8988T (cell line): Measurements from ENCODE around the gene BEST1.
A peak's percentile ranks its signal among the peaks of the same experiment; 100 is the strongest.

Experiments used
- DNase-seq: peaks from one replicate; pipeline ENCODE4 v3.0.0; 2011

BEST1 gene

GRCh38 chr11:61916737-61917333, 33.3 kb upstream of the BEST1 start:
- peak; percentile 65 for DNase-seq

GRCh38 chr11:61917334-61918109, 32.6 kb upstream of the BEST1 start, which contains the start of gene RAB3IL1:
Gene RAB3IL1 (minus strand): TSS chr11:61917566. CDS start chr11:61917367, 199 bp downstream.
- DNase-seq: peak; percentile 96

- peak; percentile 36 for DNase-seq
Observed at GRCh38 chr11:61918251-61918937, 31.8 kb upstream of the BEST1 start.

- DNase-seq: peak; percentile 29
Observed at GRCh38 chr11:61918938-61919704, 31.0 kb upstream of the BEST1 start.

GRCh38 chr11:61919705-61920631, 30.2 kb upstream of the BEST1 start:
- DNase-seq: peak; percentile 27

GRCh38 chr11:61921446-61921845, 28.7 kb upstream of the BEST1 start:
- peak; percentile 23 for DNase-seq

GRCh38 chr11:61922539-61922938, 27.6 kb upstream of the BEST1 start:
- DNase-seq: peak; percentile 37

- no peak for DNase-seq
Observed at GRCh38 chr11:61923166-61924063, 26.7 kb upstream of the BEST1 start.

GRCh38 chr11:61924064-61924455, 26.1 kb upstream of the BEST1 start:
- DNase-seq: no peak

- no peak for DNase-seq
Observed at GRCh38 chr11:61925736-61926135, 24.4 kb upstream of the BEST1 start.

GRCh38 chr11:61926235-61926634, 23.9 kb upstream of the BEST1 start:
- no peak for DNase-seq

- DNase-seq: no peak
Observed at GRCh38 chr11:61927501-61927900, 22.6 kb upstream of the BEST1 start.

GRCh38 chr11:61928606-61929005, 21.5 kb upstream of the BEST1 start:
- DNase-seq: no peak

- DNase-seq: no peak
Observed at GRCh38 chr11:61930933-61931332, 19.2 kb upstream of the BEST1 start.

GRCh38 chr11:61935861-61936260, 14.3 kb upstream of the BEST1 start:
- no peak for DNase-seq

- no peak for DNase-seq
Observed at GRCh38 chr11:61940466-61940865, 9.7 kb upstream of the BEST1 start.

GRCh38 chr11:61945191-61945590, 5.0 kb upstream of the BEST1 start:
- no peak for DNase-seq

GRCh38 chr11:61946894-61947293, 3.3 kb upstream of the BEST1 start:
- DNase-seq: no peak

- DNase-seq: peak; percentile 89
Observed at GRCh38 chr11:61947486-61948210, 2.5 kb upstream of the BEST1 start.

- DNase-seq: no peak
Observed at GRCh38 chr11:61948505-61948904, 1.6 kb upstream of the BEST1 start.
